ENCODE data around the gene AFAP1L2. TPM values are rescaled to one million over a fixed set of nuclear protein-coding genes. Genes with fewer than 3 reads are reported as not detected.

The AFAP1L2 gene
- total and polyA plus RNA-seq, 12 donors, result 2.9 to 5.0 (median 4.3) TPM

GRCh38 chr10:114406455-114406854, 2.2 kb upstream of the AFAP1L2 start:
- intact Hi-C loops (cut with DNase I), result no loop called here
- WGBS, 2 donors, result 91 to 97% methylated on average over 1 of the region's 1 CpG
- H3K4me3 ChIP-seq, result no peak overlapping the region

GRCh38 chr10:114405011-114405350, 679 bp upstream of the AFAP1L2 start:
- TF ChIP-seq CTCF (IDR thresholded peaks at IDR 0.05), result no peak
- Histone ChIP-seq H3K36me3 (no peaks in the 10 kb centered on the region), H3K4me3 (peak overlapping the region in 9 of 10 donors; percentile 50 to 70 (median 68)), H3K27me3 (peaks cover 0 to 54% (median 8%) of the 10 kb centered on the region in 7 donors), H3K4me1 (peaks cover 2 to 59% (median 32%) of the 10 kb centered on the region in 9 donors), H3K27ac (peak overlapping the region in 3 of 10 donors; percentile 66 to 82 (median 72)), H3K9me3 (no peaks in the 10 kb centered on the region)
- 35 to 57% methylated on average over 16 of the region's 16 CpGs for WGBS, 2 donors
- intact Hi-C loops (cut with DNase I), result no loop called here
- ATAC-seq (no peak), DNase-seq (no peak)

More at GRCh38 chr10:114406455-114406854, 2.2 kb upstream of the AFAP1L2 start:
- peaks cover 0 to 43% (median 8%) of the 10 kb centered on the region in 7 donors for H3K27me3 ChIP-seq
- no peak for DNase-seq
- H3K4me1 ChIP-seq, result peaks cover 2 to 44% (median 23%) of the 10 kb centered on the region in 9 donors
- H3K27ac ChIP-seq, result no peak overlapping the region
- H3K36me3 ChIP-seq, result no peaks in the 10 kb centered on the region
- no peak for ATAC-seq
- H3K9me3 ChIP-seq, result no peaks in the 10 kb centered on the region
- no peak for TF ChIP-seq CTCF (IDR thresholded peaks at IDR 0.05)

GRCh38 chr10:114403541-114404161, 651 bp downstream of the AFAP1L2 start:
- Histone ChIP-seq H3K27me3 (peaks cover 0 to 61% (median 8%) of the 10 kb centered on the region in 7 donors), H3K9me3 (no peaks in the 10 kb centered on the region), H3K36me3 (no peaks in the 10 kb centered on the region), H3K4me1 (peaks cover 2 to 63% (median 44%) of the 10 kb centered on the region in 9 donors), H3K4me3 (peak overlapping the region; percentile 50 to 70 (median 62)), H3K27ac (peak overlapping the region in 9 of 10 donors; percentile 41 to 82 (median 63))
- DNase-seq (peak in 1 of 2 donors; percentile 51), ATAC-seq (peak; percentile 50 to 81 (median 70))
- intact Hi-C loops (cut with DNase I), result loop anchor here in 4 of 10 donors (5.0 kb wide), 2 partner anchors 71 to 101 kb away; no protein-coding TSS in a partner anchor
- peak in 7 of 9 donors; percentile 18 to 58 (median 33) for TF ChIP-seq CTCF (IDR thresholded peaks at IDR 0.05)
- WGBS, 2 donors, result 0 to 1% methylated on average over 43 to 44 of the region's 44 CpGs

- 22 to 34% methylated on average over 17 of the region's 17 CpGs for WGBS, 2 donors
- H3K27me3 ChIP-seq, result peaks cover 0 to 61% (median 8%) of the 10 kb centered on the region in 7 donors
- no peaks in the 10 kb centered on the region for H3K36me3 ChIP-seq
- peak overlapping the region in 9 of 10 donors; percentile 41 to 82 (median 63) for H3K27ac ChIP-seq
- no peak for DNase-seq
- no peaks in the 10 kb centered on the region for H3K9me3 ChIP-seq
- peak in 6 of 8 donors; percentile 5 to 52 (median 16) for ATAC-seq
- H3K4me3 ChIP-seq, result peak overlapping the region; percentile 50 to 70 (median 62)
- no peak for TF ChIP-seq CTCF (IDR thresholded peaks at IDR 0.05)
- peaks cover 2 to 69% (median 51%) of the 10 kb centered on the region in 9 donors for H3K4me1 ChIP-seq
- intact Hi-C loops (cut with DNase I), result loop anchor here in 4 of 10 donors (5.0 kb wide), 2 partner anchors 71 to 101 kb away; no protein-coding TSS in a partner anchor
These were observed 1.3 kb downstream of the AFAP1L2 start for GRCh38 chr10:114402871-114403540.

All from heart right ventricle (tissue), 16 donors.